Breast epithelium (tissue), 4 donors: ENCODE results near the gene GRIN3A. TPM values are rescaled to one million over a fixed set of nuclear protein-coding genes. Genes with fewer than 3 reads are reported as not detected.
A peak's percentile ranks its signal among the peaks of the same experiment; 100 is the strongest.

Experiments
- DNase-seq, 2 donors: peaks; one replicate each; pipeline ENCODE4 v3.0.0-alpha.2; 2019; ENCODE audit warnings: low spot score in 2 of 2
- H3K27ac ChIP-seq, 2 donors: fragments of 200-600 bp; sonication (generic) in 1 of 2; one replicate each; pipeline ENCODE4 v1.5.1; 2016 to 2019; ENCODE audit warnings: mild to moderate bottlenecking in 1 of 2
- H3K27me3 ChIP-seq, 2 donors: fragments of 200-600 bp; sonication (generic) in 1 of 2; one replicate each; pipeline versions ENCODE4 v1.5.1 to v1.6.0; 2017 to 2019; ENCODE audit warnings: control low read depth in 1 of 2, mild to moderate bottlenecking in 1 of 2
- H3K36me3 ChIP-seq: fragments of 200-600 bp; one replicate; pipeline ENCODE4 v1.5.1; 2019
- H3K4me1 ChIP-seq, 2 donors: fragments of 200-600 bp; sonication (generic); one replicate each; pipeline ENCODE4 v1.5.1; 2016 to 2019; ENCODE audit warnings: control low read depth in 1 of 2
- H3K4me3 ChIP-seq, 3 donors: fragments of 200-600 bp; sonication (generic); 1 replicate in 2 of 3; 2 replicates in 1 of 3; pipeline ENCODE4 v1.5.1; 2016 to 2019; ENCODE audit warnings: mild to moderate bottlenecking in 3 of 3, moderate library complexity in 2 of 3
- H3K9me3 ChIP-seq, 2 donors: fragments of 200-600 bp; sonication (generic) in 1 of 2; one replicate each; pipeline ENCODE4 v1.5.1; 2016 to 2019; ENCODE audit warnings: control low read depth in 1 of 2
- CTCF ChIP-seq, 3 donors: fragments of 450-650 bp; IDR thresholded peaks; one replicate each; pipeline ENCODE4 v1.5.1; 2016 to 2017; ENCODE audit warnings: antibody characterized with exemption in 3 of 3, mild to moderate bottlenecking in 3 of 3, moderate library complexity in 3 of 3
- POLR2A ChIP-seq: fragments of 450-650 bp; IDR thresholded peaks from one replicate; pipeline ENCODE4 v1.6.1; 2016; ENCODE audit warnings: antibody characterized with exemption, mild to moderate bottlenecking, moderate library complexity
- POLR2AphosphoS5 ChIP-seq, 3 donors: sonication (generic); formaldehyde crosslinking; IDR thresholded peaks; one replicate each; pipeline ENCODE4 v1.6.1; 2017; ENCODE audit warnings: antibody characterized with exemption in 3 of 3
- intact Hi-C: fragments of 100-400 bp; cut with DNase I; formaldehyde crosslinking; loops from one replicate; pipeline ENCODE4 v1.15.1; 2023; ENCODE audit warnings: low total_unique reads
- total RNA-seq, 3 donors: library from RNA; depleted of rRNA; stranded (reverse); fragments of >200 nt; gene quantifications; one replicate each; pipeline ENCODE4 v1.1.0, GENCODE V29; 2016

GRIN3A gene
- total RNA-seq, 3 donors from 2014 or later, result under 0.01 to 0.15 TPM; not detected in 1

GRCh38 chr9:101536938-101537337 is 201.5 kb downstream of the GRIN3A start:
- Histone ChIP-seq H3K9me3 (no peaks in the 10 kb centered on the region), H3K27me3 (no peaks in the 10 kb centered on the region), H3K27ac (no peak overlapping the region), H3K4me1 (peaks cover 0 to 2% of the 10 kb centered on the region in 2 donors), H3K36me3 (peaks cover 6% of the 10 kb centered on the region), H3K4me3 (no peak overlapping the region)
- TF ChIP-seq POLR2A, result no peak
- TF ChIP-seq POLR2AphosphoS5 (IDR thresholded peaks at IDR 0.05), result no peak
- no peak for TF ChIP-seq CTCF (IDR thresholded peaks at IDR 0.05)
- intact Hi-C loops, result loop anchor here (10.0 kb wide), 1 partner anchor 1142 kb away; no protein-coding TSS in a partner anchor
- DNase-seq, result no peak

DNA sequence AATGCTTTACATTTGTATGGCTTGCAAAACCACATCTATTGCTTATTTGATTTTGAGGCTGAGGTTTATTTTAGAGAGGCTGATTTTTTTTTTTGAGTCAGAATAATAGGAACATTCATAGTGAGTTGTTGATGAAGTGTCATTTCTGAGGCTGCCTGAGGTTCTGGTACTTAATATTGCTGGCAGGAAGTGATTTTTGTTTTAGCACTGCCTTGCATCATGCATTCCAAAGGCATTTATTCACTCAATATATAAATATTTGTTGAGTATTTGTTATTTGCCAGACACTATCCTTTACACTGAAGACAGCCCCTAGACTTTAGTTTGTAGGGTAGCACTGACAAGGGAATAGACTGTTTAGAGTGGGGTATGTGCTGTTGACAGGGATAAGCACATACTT is 202.1 kb downstream of the GRIN3A start:
- peaks cover 0 to 2% of the 10 kb centered on the region in 2 donors for H3K4me1 ChIP-seq

GRCh38 chr9:101533334-101534204 is 204.9 kb downstream of the GRIN3A start, which contains the start of gene RNF20:
Gene RNF20, plus strand, starts transcription at chr9:101533853. Its CDS starts 1,571 bp downstream, at chr9:101535424.
- TF ChIP-seq POLR2A (no peak), CTCF (IDR thresholded peaks at IDR 0.05) (no peak), POLR2AphosphoS5 (IDR thresholded peaks at IDR 0.05) (peak; percentile 56 to 67 (median 64))
- intact Hi-C loops, result loop anchor here (5.0 to 10.0 kb wide), 2 partner anchors 86 to 1139 kb away; no protein-coding TSS in a partner anchor
- peak; percentile 99 for DNase-seq

More for the DNA sequence above, 202.1 kb downstream of the GRIN3A start:
- no peak overlapping the region for H3K27ac ChIP-seq
- no peak overlapping the region for H3K4me3 ChIP-seq
- DNase-seq, result no peak
- H3K9me3 ChIP-seq, result no peaks in the 10 kb centered on the region
- peaks cover 2% of the 10 kb centered on the region for H3K36me3 ChIP-seq
- no peak for TF ChIP-seq CTCF (IDR thresholded peaks at IDR 0.05)
- no peak for TF ChIP-seq POLR2A
- TF ChIP-seq POLR2AphosphoS5 (IDR thresholded peaks at IDR 0.05), result no peak
- intact Hi-C loops, result loop anchor here (10.0 kb wide), 1 partner anchor 1142 kb away; no protein-coding TSS in a partner anchor
- H3K27me3 ChIP-seq, result no peaks in the 10 kb centered on the region

DNA sequence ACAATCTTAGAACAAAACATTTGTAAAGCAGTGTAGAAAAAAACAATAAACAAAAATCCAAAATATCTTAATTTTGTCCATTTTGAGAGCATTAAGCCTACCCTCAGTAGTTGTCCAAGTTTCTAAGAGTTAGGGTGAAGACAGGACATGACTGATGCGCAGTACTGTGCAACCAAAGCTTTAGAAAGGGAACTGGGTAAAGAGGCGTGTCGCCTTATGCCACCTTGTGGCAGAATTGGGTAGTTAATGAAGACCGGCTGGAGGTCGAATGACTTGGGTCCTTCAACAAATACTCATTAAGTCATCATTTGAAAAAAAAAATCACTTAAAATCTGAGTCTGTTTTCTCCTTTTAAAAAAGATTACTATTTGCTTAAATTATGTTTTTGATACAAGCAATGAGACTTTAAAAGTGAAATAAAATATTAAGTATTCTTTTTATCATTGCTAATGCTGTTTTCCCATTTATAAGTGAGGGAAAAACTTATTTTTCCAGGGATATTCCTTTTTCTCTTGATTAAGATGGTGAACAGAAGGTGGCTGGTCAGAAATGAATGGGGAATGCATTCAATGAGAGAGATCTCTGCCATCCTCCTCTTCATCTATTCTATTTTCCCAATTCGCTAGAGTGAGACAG is 208.3 kb downstream of the GRIN3A start:
- no peaks in the 10 kb centered on the region for H3K36me3 ChIP-seq
- no peaks in the 10 kb centered on the region for H3K4me1 ChIP-seq
- peak; percentile 54 to 62 for DNase-seq
- no peak for TF ChIP-seq POLR2AphosphoS5 (IDR thresholded peaks at IDR 0.05)
- peak; percentile 59 to 75 (median 75) for TF ChIP-seq CTCF (IDR thresholded peaks at IDR 0.05)
- TF ChIP-seq POLR2A, result no peak
- H3K27ac ChIP-seq, result no peak overlapping the region
- intact Hi-C loops, result loop anchor here (5.0 to 10.0 kb wide), 2 partner anchors 83 to 1135 kb away; no protein-coding TSS in a partner anchor
- no peaks in the 10 kb centered on the region for H3K9me3 ChIP-seq
- H3K4me3 ChIP-seq, result no peak overlapping the region
- no peaks in the 10 kb centered on the region for H3K27me3 ChIP-seq

More at GRCh38 chr9:101533334-101534204, 204.9 kb downstream of the GRIN3A start, which contains the start of gene RNF20:
- Histone ChIP-seq H3K4me3 (peak within 1 kb of the TSS; percentile 74 to 81 (median 76)), H3K27me3 (no peaks in the 10 kb centered on the region), H3K4me1 (peaks cover 0 to 2% of the 10 kb centered on the region in 2 donors), H3K9me3 (no peaks in the 10 kb centered on the region), H3K36me3 (no peaks in the 10 kb centered on the region), H3K27ac (peak within 1 kb of the TSS; percentile 96 to 97)
